Fibroblast of gingiva (primary cell): Measurements from ENCODE around the gene PDILT.
"Not testable (repeated sequence)": the region's sequence is repeated elsewhere in the genome, so short reads cannot be mapped to it uniquely, and the experiment has no call there.

ENCODE experiments used
- DNase-seq: peaks from one replicate; pipeline ENCODE4 v3.0.0-alpha.2; 2011; ENCODE audit warnings: low read depth

Gene PDILT

DNA sequence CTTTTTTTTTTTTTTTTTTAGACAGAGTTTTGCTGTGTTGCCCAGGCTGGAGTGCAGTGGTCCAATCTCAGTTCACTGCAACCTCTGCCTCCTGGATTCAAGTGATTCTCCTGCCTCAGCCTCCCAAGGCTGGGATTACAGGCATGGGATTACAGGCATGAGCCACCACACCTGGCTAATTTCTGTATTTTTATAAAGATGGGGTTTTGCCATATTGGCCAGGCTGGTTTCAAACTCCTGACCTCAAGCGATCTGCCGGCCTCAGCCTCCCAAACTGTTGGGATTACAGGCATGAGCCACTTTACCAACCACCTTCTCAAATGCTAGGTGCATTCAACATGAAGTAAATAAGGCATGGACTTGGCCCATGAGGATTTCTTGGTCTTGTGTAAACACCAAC lies 83.5 kb downstream of the PDILT start:
- DNase-seq: not testable (repeated sequence)

DNA sequence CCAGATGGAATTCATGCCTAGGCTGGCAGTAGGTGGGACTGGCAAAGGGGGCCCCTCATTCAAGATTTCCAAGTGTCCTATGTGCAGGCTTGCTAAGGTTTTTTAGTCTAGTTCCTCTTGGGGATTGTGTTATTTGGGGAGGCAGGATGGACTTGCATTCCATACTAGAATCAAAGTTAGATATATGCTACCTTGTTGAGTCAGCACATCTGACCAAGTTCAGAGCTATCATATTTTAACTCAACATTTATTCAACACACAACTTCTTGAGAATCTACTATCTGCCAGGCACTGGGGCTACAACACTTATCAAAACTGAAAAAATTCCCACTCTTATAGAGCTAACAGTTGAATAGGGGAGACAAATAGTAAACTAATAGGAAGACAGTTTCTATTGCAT lies 83.9 kb downstream of the PDILT start:
- no peak for DNase-seq

DNA sequence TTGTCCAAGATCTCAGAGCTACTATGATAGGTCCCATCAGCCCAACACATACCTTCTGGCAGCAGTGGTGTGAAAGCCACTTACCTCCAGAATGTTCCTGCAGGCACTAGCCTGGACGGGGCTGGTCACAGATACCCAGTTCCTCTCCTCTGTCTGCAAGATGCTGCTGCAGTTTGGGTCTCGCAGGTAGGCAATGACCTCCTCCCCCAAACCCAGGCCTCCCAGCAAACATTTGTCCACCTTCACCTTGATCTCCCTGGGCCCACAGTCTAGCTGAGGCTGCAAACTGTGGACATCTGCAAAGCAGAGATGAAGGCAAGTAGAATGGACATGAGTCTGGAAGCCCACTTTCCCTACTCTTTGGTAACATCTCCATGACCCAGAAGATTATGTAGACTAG lies 84.4 kb downstream of the PDILT start:
- no peak for DNase-seq

DNA sequence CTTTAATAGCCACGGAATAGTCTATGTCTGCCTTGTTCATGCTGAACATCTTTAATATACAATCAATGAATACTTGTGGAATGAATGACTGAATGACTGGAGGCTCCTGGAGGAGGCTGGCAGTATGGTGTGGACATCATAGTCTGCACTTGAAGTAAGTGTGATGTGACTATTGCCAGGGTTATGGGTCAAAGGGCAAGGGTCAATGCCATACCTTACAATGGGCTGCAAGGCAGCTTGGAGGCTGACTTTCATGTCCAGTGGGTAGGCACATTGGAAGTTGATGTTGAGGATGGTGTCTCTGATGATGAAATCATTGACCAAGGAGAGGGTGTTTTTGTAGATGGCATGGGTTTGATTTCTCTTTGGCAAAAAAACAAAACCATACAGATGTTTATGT lies 85.1 kb downstream of the PDILT start:
- no peak for DNase-seq

DNA sequence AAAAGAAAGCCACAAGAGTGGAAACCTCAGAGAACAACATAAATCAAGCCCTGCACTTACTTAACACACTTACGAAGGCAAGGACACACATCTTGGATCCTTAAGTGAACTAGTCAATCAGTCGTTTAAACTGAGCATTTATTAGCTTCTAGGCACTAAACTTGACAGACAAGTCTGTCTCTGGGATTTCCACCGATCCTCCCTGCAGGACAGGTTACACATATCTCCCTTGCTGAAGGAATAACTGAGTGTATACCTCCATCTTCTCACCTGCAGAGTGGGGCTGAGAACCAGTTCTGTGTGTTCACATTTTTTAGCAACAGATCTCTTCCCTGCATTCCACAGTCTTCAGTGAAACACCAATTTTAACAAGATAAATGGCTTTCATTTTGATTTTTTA lies 86.1 kb downstream of the PDILT start:
- no peak for DNase-seq

DNA sequence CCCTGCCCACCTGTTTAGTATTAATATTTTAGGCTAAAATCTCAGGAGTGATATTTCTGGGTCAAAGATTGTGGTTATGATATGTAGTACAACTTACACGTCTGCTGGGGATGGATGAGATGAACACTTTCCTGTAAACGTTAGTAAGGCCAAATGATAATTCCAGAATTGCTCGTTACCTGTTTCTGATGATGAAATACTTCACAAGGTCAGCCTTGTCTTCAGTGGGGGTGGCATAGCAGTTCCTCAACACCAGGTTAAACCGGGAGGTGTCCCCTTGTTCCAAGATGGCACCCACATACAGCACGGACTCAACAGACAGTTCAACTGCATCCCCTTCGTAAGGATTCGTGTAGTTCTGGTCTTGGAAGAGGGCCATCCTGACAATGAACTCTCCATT lies 86.5 kb downstream of the PDILT start:
- no peak for DNase-seq

DNA sequence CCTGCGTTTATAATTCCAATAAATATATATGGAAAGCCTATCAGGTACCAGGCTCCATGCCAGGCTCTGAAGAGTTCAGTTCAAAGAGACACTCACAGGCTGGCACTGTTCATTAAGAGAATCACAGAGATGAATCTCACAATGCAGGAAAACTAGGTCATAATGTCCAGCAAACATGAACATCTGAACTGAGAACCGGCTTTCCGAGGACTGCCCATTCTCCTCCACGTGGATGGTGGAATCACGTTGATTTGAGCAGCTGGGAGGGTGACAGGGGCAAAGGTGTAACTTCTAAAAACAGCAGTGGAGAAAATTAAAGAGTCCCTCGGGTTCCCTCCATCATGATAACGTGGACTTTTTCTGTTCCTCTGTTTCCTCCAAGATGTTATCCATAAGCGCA lies 87.4 kb downstream of the PDILT start:
- DNase-seq: no peak

DNA sequence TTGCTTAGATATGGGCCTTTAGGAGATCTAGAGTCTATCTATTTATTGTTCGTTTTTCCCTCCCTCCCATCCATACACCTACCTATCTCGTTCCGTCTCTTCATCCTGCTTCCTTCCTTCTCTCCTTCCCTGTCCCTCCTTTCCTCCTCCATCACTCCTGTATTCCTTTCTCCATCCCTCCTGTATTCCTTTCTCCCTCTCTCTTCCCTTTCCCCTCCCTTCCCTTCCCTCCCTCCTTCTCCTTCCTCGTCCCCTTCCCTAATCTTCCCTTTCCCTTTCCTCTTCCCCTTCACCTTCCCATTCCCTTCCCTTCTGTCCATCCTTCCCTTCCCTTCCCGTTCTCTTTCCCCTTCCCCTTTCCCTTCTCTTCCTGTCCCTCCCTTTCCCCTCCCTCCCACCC lies 87.8 kb downstream of the PDILT start:
- DNase-seq: no peak

DNA sequence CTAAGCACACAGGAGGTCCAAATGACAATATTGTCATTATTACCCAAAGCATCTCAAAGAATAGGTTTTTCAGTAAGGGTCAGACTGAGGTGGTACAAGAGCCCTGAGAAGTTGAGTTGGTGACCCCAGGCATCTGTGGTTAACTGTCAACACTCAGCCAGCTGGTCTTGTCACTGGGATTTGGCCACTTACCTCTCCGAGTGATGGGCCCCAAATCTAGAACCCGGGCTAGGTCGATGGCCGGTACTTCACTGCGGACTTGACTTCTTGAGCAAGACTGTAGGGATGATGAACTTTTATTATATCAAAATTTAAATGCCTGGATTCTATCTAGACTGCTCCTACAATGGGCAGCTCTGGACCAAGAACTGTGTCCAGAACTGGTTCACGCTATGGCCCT lies 88.8 kb downstream of the PDILT start:
- no peak for DNase-seq

DNA sequence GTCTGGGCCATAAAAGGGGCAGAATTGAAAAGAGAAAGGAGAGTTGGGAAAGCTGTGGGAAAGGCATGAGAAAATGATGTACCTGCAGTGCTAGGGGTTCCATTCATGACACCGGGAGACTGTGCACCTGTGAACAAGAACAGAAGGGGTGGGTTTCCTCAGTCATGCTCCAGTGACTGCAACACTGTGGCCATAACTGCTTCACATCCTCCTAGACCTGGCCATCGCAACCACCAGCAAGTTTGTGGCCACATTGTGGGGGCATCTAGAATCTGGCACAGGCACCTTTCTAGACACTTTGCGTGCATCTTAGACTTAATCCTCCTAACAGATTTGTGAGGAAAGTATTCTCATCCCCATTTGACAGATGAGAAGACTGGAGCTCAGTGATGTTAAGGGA lies 90.0 kb downstream of the PDILT start:
- DNase-seq: no peak

DNA sequence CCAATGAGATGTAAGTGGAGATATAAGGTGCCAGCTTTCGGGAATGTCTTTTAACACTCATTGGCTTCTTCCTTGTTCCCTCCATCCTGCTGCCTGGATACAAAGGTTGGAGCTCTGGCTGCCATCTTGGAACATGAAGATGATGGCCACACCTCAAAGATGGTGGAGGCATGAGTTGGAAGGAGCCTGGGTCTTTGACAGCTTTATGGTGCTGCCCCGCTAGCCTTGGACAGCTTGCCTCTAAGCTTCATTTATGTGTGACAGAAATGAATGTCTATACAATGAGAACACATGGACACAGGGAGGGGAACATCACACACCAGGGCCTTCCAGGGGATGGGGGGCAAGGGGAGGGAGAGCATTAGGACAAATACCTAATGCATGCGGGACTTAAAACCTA lies 90.8 kb downstream of the PDILT start:
- no peak for DNase-seq

DNA sequence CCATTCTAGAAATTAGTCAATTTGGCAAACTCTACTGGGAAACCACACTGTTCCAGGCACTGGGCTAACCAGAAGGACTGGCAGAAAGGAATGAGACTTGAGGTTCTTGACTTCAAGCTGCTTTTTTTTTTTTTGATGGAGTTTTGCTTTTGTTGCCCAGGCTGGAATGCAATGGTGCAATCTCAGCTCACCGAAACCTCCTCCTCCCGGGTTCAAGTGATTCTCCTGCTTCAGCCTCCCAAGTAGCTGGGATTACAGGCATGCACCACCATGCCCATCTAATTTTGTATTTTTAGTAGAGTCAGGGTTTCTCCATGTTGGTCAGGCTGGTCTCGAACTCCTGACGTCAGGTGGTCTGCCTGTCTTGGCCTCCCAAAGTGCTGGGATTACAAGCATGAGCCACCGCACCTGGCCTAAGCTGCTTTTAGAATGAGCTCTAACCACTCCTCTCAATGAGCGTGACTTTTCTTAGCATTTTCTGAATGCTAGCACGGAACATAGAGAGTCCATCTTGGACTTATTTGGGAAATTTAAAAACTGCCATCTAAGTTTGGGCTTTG lies 91.9 kb downstream of the PDILT start:
- DNase-seq: not testable (repeated sequence)

DNA sequence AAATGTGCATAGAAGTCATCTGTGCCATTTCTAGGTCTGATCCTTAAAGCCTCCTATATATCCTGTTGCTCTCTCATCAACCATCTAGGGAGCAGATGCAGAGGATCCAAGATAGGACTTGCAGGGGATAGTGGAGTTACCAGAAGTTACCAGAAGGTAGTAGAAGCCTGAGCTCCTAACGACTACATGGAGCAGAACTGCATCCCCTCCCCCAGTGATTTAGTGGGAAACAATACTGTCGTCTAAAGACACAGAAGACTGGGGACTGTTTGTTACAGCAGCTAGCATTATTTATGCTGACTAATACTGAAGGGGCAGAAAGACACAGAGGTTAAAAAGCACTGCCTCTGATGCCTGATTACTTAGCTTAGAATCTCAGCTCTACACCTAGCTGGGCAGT lies 93.0 kb downstream of the PDILT start:
- DNase-seq: no peak

DNA sequence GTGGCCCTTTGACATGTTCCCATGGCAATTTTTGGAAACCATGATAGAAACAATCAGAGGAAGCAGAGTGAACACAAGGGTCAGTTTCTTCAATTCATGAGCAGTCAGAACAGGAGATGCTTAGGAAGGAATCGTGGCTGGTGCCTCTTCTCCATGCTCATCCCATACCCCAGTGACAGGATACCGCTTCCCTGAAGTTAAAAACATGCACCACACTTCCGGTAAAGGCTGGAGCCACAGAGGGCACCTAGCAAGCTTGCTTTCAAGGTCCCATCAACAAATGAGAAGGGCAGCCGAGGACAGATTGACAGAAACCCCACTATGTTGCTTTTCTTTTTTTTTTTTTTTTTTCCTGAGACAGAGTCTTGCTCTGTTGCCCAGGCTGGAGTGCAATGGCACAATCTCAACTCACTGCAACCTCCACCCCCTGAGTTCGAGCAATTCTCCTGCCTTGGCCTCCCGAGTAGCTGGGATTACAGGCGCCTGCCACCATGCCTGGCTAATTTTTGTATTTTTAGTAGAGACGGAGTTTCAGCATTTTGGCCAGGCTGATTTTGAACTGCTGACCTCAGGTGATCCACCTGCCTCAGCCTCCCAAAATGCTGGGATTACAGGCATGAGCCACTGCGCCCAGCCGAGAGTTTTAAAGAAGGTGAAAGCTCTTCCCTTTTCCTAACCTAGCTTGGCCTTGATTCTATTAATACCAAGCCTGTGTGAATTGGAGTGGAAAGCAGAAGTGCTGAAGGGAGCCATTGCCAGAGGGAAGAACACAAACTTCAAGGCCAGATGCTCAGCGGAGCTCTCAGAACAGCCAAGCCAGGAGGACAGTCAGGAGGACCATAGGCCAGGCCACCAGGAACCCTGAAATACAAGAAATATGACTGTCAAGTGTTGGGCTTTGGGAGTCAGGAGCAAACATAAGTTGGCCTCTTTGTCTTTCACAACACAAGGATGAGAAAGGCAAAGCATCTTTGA lies 93.8 kb downstream of the PDILT start:
- DNase-seq: no peak

DNA sequence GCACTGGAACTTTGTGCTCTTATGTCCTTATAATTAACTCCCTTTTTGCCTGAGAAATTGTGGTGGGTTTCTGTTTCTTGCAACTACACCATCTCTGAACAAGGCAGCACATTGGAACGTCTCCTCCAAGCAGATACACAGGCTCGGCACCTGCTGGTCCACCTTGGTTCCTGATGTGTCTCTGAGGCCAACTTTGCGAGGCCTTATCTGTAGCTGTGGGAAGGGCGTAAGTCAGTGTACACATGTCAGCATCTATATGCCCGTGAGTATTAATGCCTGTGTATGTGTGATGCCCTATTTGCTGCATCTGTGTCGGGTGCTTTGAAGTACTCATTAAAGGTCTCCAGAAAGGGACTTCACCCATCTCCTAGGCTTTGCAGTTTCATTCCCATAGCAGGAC lies 94.8 kb downstream of the PDILT start:
- no peak for DNase-seq
